Vagina (tissue), 2 donors: Measurements from ENCODE around the gene CDH19.

Experiments
- POLR2A ChIP-seq, 2 donors: fragments of 450-650 bp; IDR thresholded peaks; one replicate each; pipeline ENCODE4 v1.6.1; 2017; ENCODE audit warnings: antibody characterized with exemption in 2 of 2, mild to moderate bottlenecking in 2 of 2, moderate library complexity in 2 of 2
- POLR2AphosphoS5 ChIP-seq, 2 donors: sonication (generic); formaldehyde crosslinking; IDR thresholded peaks; one replicate each; pipeline ENCODE4 v1.9.0; 2017; ENCODE audit warnings: antibody characterized with exemption in 2 of 2, mild to moderate bottlenecking in 2 of 2, low read depth in 1 of 2; ENCODE audit not compliant: insufficient read depth in 1 of 2
- TF ChIP-seq, protein P1 (sequence below), 3 experiments: fragments of 450-650 bp in 2 of 3; fragments of 200-600 bp in 1 of 3; sonication (generic) in 1 of 3; IDR thresholded peaks; one replicate each; pipeline ENCODE4 v1.5.1; 2017 to 2019; ENCODE audit warnings: antibody characterized with exemption in 3 of 3, mild to moderate bottlenecking in 2 of 3, moderate library complexity in 2 of 3

DNA sequence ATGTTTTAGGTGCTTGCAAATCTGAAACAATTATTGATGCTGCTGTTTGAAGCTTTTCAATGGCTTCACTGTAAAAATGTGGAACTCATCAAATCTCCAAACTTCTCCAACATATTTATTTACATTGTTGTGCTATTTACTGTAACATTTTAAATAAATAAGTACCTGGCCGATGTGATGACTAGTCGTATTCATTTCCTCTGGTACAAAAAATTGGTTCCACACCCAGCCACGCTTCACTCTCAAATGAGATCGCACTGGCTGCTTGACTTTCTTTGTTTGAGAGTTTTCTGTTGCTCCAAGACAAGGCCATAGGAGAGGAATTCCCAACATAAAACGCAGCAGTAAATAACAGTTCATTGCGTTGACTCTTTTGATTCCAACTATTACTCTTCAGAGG is 32.0 kb downstream of the CDH19 start:
- TF ChIP-seq, protein P1, sequence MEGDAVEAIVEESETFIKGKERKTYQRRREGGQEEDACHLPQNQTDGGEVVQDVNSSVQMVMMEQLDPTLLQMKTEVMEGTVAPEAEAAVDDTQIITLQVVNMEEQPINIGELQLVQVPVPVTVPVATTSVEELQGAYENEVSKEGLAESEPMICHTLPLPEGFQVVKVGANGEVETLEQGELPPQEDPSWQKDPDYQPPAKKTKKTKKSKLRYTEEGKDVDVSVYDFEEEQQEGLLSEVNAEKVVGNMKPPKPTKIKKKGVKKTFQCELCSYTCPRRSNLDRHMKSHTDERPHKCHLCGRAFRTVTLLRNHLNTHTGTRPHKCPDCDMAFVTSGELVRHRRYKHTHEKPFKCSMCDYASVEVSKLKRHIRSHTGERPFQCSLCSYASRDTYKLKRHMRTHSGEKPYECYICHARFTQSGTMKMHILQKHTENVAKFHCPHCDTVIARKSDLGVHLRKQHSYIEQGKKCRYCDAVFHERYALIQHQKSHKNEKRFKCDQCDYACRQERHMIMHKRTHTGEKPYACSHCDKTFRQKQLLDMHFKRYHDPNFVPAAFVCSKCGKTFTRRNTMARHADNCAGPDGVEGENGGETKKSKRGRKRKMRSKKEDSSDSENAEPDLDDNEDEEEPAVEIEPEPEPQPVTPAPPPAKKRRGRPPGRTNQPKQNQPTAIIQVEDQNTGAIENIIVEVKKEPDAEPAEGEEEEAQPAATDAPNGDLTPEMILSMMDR (IDR thresholded peaks at IDR 0.05), result no peak
- TF ChIP-seq POLR2A (IDR thresholded peaks at IDR 0.05), result no peak
- TF ChIP-seq POLR2AphosphoS5 (IDR thresholded peaks at IDR 0.05; ENCODE audit: insufficient read depth in 1 of 2, low read depth in 1 of 2), result no peak
